HG03520 (cell line): ENCODE measurements around the gene OARD1.

Source experiments
- ATAC-seq: cut with Tn5 transposase; IDR thresholded peaks from one replicate; pipeline ENCODE4 v1.9.1; 2021; ENCODE audit warnings: mild to moderate bottlenecking, moderate library complexity; ENCODE audit not compliant: unreplicated experiment

Gene OARD1

DNA sequence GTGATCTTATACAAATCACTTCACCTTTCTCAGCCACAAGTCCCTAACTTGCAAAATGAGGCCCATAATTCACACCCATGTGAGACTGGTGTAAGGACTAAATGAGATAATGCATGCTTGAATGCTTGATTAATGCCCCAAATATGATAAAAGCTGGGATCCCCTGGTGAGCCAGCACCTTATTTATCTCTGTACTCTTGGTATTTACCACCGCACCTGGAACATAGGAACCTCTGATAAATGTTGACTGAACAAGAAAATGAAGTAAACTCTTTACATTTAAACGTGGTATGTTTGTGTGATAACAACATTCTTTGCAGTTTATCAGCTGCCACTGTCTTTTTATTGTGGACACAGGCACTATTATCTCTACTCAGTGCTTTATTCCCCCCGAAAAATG, 21.6 kb downstream of the OARD1 start:
- no peak for ATAC-seq

DNA sequence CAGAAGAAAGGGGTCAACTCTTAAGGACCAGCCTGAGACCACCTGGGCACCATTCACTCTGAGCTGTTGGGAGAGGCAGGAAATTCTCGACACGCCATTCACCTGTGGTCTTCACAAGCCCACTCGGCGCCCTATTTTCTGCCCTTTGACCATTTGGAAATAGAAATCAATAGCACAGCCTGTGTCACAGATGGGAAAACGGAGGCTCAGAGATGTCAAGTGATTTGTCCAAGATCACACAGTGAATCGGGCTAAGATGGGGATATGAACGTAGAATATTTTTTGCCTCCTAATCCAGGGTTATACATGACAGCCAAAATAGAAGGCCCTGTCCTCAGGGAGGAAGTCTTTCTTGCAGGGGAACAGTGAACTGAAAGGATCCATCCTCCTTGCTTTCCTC, 22.2 kb downstream of the OARD1 start:
- no peak for ATAC-seq

GRCh38 chr6:41049521-41049920, 22.6 kb downstream of the OARD1 start:
- no peak for ATAC-seq

DNA sequence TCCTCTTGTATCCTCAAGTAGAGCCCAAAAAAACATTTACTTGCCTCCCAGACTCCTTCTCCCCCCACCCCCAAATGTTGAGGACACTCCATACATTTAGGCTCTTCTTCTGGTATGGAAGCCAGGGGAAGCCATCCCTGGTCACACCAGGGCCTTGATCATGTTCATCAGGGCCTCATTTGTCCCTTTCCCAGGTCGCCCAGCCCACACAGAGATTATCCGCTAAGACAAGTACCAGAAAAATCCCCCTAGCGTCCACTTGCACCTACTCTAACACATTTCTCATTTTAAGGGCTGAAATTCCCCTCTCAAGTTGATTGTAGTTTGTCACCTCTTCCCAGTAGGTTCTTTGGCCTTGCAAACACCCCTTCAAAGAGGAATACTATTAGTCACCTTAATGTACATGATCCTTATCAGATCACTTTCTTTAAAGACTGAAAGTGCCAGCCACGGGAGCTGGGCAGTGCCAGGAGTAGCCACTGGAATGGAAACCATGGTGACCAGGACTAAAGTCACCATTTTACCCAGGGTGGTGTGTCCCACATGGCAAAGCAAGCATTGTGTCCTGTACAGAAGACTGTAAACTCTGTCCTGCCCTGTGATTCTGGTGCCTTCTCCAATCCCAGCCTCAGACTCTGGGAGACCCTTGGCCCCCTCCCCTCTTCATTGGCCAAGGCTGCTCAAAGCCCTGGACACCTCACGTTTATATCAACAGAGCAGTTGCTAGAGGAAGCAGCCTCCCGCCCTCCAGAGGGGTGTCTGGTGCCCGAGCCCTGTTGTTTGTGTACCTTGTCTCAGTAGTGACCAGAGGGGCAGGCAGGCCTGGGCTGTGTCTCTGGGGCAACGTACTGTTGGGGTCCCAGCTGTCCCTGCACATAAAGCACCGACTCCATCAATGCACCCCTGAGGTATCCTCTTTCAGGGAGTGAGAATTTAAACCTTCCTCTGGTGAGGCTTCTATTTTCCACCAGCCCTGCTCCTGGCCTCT, 24.1 kb downstream of the OARD1 start:
- ATAC-seq: no peak

DNA sequence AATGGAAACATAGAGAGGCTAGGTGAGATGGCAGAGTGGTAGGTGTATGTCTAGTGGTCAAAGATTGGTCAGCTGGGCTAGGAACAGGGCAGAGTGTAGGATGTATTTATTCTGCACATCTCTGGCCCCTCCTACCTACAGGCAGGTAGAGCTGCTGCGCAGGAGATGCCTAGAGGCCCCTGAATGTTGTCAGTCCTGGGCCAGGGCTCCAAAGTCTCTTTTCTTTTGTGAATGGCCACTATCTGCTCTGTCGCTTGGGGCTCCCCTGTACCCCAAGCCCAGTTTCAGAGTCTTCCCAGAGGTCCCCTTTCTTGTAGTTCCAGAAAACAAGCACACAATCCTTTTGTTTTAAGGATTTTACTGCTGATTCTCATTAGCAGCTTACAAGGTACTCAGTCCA, 24.9 kb downstream of the OARD1 start:
- no peak for ATAC-seq

DNA sequence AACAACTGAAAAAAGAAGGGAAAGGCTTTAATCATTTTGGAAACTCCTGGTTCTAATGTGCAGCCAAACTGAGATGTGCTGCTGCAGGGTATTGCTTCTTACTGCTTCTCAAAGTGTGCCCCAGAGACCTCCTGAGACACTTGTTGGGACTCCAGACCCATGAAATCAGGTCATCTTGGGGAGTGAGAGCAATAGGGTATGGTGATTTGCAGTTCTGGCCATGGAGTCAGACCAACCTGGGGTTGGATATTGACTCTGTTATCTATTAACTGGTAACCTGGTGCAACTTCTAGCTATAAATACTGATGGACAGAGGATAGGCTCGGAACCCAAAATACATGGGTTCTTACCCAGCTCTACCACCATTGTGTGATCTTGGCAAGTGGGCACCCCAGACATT, 26.1 kb downstream of the OARD1 start:
- ATAC-seq: no peak

DNA sequence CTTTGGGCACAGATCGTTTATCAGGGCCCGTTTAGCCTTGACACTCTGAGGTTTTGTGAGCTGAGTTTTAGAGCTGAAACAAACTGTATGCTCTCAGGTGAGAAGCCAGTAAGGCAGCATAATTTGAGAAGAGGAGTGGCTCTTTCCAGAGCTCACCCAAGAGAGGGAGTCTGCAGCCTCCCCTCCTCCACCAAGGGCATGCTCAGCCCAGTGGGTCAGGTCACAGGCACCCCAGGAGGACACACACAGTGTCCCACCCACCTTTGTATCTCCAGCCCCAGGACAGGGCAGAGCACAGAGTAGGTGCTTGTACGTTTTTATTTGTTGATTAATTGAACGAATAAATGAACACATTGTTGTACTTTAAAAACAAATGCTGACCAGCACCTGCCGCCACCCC, 26.5 kb downstream of the OARD1 start:
- ATAC-seq: no peak

GRCh38 chr6:41043151-41043550, 29.0 kb downstream of the OARD1 start:
- ATAC-seq: no peak

- ATAC-seq: no peak
Observed at GRCh38 chr6:41042226-41043055, 29.7 kb downstream of the OARD1 start, which contains the start of gene TSPO2. TSPO2 (plus strand) TSS chr6:41042467; CDS start chr6:41042986, 519 bp downstream.

DNA sequence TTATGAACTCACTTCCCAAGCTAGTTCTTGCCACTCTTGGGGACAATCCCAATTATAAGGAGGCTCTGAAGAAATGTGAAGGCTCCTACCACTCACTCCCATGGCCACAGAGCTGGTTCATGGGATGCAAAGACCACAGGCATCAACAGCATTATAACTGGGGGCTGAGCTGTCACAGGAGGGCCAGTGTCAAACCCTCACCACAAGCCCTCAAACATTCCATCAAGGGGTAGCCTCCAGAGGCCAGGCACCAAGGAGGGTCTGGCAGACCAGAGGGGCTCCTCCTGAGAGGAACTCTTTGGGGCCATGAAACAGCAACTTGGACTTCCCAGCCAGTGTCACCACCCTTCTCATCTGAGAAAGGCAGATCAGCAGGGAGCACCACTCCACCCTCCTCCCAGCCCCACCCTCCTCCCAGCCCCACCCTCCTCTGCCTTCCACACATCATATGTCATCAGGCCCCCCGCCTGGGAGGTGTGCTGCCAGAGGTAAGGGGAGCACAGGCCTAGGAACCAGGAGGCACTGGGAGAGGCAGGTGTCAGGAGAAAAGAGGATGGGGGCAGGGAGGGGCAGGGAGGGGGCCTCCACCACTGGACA, 31.1 kb downstream of the OARD1 start:
- ATAC-seq: no peak

DNA sequence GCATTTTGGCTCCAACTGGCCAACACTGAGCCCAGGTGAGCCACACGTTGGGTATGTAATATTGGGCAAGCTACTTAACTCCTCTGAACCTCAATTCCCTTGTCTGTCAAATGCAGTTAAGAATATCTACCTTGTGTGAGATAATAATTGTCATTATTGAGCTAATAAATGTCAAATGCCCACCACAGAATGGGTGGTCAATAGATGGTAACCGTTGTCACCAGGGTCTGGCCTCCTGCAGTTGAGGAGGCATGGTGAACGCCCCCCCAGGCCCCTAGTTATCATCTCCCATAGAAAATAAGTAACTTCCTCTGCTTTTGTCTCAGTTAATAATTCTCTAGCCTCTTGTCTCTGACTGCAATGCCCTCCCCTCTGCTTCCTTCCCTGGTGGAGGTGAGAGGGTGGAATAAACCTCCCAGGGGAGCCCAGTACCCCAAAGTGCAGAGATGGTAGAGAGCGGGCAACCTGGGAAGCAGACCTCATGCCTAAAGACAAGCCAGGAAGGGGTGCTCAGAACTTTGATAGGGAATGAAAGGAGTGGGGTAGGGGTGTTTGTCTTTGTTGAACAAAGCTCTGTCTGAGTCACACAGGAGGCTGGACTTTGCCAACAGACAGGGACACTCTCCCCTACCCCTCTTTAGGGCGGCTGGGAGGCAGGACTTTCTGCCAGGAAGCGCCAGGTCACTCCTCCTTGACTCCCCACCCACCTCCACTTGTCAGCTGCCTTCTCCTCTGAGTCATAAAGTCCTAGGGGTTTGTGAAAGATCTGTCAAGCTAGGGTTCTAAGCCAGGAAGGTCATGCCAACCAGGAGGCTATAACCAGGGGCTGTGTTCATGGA, 31.8 kb downstream of the OARD1 start:
- no peak for ATAC-seq

- no peak for ATAC-seq
Observed at GRCh38 chr6:41039060-41039998, 32.8 kb downstream of the OARD1 start, which contains the start of gene UNC5CL. UNC5CL (minus strand) TSS chr6:41039221; CDS start chr6:41035074, 4,147 bp downstream.

- ATAC-seq: no peak
Observed at GRCh38 chr6:41038205-41038604, 34.0 kb downstream of the OARD1 start.

DNA sequence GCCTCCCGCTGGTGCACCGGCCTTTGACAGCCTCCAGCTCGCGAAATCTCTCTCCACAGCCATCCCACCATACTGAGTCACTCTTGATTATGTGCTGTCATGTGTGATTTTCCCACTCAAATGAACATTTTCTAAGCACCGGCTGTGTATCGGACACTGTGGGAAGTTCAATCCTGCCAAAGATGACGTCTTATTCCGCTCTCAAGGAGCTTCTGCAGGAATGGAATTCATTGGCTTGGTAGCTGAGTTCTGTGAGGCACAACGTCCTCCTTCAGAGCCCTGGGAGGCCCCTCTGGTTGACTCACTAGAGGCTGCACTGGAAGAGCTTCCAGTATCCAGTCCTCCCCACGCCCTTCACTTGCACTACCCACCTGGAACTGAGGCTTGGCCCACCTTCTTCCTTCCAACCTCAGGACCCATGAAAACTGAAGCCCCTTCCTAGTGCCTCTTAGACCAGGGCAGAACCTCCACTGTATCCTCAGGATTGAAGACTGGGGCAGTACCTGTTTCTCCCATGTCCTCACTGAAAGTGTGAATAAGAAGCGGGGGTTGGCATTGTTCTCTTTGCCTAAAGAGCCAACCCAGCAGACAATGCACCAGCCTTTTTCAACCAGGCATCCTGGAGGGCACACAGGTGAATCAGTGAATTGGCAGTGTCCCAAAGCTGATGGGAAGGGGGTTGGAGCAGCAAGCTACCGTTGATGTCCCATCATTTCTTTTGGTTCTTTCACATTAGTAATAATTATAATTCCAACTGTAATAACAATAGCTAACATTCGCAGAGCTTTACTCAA, 34.9 kb downstream of the OARD1 start:
- ATAC-seq: no peak

GRCh38 chr6:41036601-41037000, 35.6 kb downstream of the OARD1 start:
- ATAC-seq: no peak

DNA sequence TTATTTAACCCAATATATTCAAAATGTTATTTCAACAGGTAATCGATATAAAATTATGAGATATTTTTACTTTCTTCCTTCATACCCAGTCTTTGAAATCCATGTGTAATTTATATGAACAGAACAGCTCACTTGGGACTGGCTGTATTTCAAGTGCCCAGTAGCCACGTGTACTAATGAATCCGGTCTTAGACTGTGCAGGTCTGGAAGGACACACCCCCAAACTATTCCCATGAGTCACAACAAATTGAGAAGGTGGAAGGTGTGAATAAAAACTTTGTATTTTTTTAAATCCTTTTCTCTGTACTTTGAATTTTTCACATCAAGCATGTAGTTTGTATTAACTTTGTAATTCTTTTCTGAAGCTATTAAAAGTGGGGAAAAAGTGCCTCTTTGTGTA, 36.0 kb downstream of the OARD1 start:
- ATAC-seq: no peak

DNA sequence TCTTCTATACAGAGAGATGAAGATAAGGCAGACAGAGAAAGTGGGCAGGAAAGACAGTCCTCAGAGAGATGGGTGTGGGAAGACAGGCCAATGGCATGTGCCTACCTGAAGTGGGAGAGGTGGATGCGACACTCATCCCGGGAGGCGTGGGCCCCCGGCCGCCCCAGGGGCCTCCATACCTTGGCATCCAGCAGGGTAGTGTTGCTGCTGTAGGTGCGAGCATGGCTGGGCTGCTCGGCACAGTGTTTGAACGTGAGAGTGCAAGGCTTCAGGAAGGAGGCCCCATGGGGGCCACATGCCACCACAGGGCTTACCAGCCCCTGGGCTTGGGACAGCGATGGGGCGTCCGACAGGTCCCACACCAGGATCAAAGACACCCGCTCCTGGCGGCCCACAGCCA, 38.4 kb downstream of the OARD1 start:
- no peak for ATAC-seq

DNA sequence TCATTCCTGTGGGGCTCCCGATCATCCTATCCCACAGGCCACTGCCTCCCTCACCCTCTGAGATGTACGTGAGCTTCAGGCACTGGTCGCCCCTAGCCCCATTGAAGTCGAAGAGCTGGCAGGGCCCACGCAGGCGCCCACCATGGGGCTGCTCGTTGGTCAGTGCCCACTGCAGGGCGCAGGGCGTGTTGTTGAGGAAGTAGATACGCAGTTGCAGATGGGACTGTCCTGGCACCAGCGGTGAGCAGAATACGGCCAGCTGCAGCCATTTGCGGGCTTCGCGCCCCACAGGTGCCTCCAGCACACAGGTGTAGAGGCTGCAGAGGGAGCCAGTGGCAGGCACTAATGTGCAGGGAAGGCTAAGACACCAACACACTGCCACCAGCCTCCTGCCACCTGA, 39.3 kb downstream of the OARD1 start:
- ATAC-seq: no peak
